ENCODE data around the gene MARK3.

The MARK3 gene

GRCh38 chr14:103541709-103542604 lies 156.7 kb downstream of the MARK3 start:
- H3K36me3 Mint-ChIP-seq, result peaks cover 2% of the 10 kb centered on the region
- H3K9me3 Mint-ChIP-seq, result no peaks in the 10 kb centered on the region
- no peak for ATAC-seq
- H3K4me3 Mint-ChIP-seq, result no peak overlapping the region
- H3K4me1 Mint-ChIP-seq, result peaks cover 8% of the 10 kb centered on the region
- no peak overlapping the region for H3K27ac Mint-ChIP-seq
- peaks cover 12% of the 10 kb centered on the region for H3K27me3 Mint-ChIP-seq

GRCh38 chr14:103542605-103543088 lies 157.4 kb downstream of the MARK3 start:
- Mint-ChIP-seq H3K9me3 (no peaks in the 10 kb centered on the region), H3K27ac (no peak overlapping the region), H3K4me1 (peaks cover 8% of the 10 kb centered on the region), H3K36me3 (no peaks in the 10 kb centered on the region), H3K4me3 (no peak overlapping the region), H3K27me3 (peaks cover 12% of the 10 kb centered on the region)
- no peak for ATAC-seq

- Mint-ChIP-seq H3K27me3 (peaks cover 12% of the 10 kb centered on the region), H3K27ac (no peak overlapping the region), H3K4me3 (no peak overlapping the region), H3K4me1 (peaks cover 8% of the 10 kb centered on the region), H3K9me3 (no peaks in the 10 kb centered on the region), H3K36me3 (no peaks in the 10 kb centered on the region)
- ATAC-seq, result no peak
These were observed 157.9 kb downstream of the MARK3 start for GRCh38 chr14:103543140-103543539.

DNA sequence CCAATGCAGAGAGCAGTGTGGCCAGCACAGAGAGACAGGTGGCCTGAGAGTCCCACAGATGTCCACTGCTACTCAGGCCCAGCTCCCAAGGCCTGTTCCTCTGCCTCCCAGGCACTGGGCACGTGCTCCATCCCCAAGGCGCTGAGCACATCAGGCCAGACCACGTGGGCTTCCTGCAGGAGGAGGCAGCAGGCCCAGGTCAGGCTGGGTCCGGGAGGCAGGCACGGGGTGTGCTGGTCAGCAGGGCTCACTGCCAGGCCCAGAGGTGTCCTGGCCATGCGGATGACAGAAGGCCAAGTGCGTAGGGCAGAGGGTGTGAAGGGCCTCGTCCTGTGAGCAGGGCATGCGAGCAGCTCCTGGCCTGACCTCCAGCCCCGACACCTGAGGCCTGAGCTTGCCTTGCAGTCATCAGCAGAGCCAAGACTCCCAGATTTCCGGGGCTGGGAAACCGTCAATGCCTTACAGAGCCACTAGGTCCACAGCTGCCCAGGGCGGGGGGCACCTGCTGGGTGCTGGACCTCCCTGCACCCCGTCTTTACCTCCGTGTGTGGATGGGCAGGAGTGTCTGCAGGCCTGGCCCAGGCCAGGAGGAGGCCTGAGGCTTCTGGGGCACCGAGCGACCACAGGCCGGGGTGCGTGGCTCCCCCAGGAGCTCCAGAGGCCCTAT lies 158.6 kb downstream of the MARK3 start:
- Mint-ChIP-seq H3K36me3 (no peaks in the 10 kb centered on the region), H3K9me3 (no peaks in the 10 kb centered on the region), H3K4me1 (peaks cover 13% of the 10 kb centered on the region), H3K27ac (no peak overlapping the region), H3K4me3 (no peak overlapping the region), H3K27me3 (peaks cover 12% of the 10 kb centered on the region)
- ATAC-seq, result no peak

DNA sequence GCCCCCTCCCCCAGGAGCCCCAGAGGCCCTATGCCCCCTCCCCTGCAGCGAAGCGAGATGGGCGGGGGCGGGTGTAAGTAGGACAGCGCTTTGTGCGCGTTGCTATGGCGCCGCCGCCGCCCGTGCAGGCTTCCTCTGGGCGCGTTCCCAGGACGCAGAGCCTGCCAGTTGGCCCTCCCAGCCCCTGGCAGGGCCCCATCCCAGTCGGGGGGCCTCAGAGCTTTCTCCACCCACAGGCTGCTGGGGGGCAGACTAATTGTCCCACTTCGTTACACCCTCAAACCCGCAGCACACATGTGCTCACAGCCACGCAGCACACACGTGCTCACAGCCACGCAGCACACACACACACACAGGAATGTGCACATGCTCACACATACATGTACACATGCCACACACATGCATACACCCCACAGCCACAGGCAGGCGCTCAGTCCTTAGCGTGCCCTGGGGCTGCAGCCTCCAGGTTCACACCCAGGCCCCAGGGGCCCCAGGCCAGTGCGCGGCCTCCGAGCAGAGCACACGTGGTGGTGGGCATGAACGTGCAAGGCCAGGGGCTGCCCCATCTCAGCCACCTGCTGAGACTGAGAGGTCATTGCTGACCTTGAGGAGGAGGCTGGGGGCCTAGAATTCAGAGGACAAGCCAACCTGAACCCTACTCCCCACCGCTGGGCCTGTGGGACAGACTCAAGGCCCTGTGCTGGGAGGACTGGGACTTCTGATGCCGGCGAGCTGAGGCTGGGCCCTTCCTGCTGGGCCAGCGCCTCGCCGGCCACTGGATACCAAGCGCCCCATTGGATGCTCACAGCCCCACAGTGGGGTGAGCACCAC lies 159.4 kb downstream of the MARK3 start:
- Mint-ChIP-seq H3K4me3 (no peak overlapping the region), H3K27me3 (peaks cover 12% of the 10 kb centered on the region), H3K36me3 (no peaks in the 10 kb centered on the region), H3K27ac (no peak overlapping the region), H3K9me3 (no peaks in the 10 kb centered on the region), H3K4me1 (peaks cover 13% of the 10 kb centered on the region)
- no peak for ATAC-seq

GRCh38 chr14:103545219-103545914 lies 160.2 kb downstream of the MARK3 start:
- Mint-ChIP-seq H3K4me3 (no peak overlapping the region), H3K27ac (no peak overlapping the region), H3K4me1 (peaks cover 19% of the 10 kb centered on the region), H3K36me3 (no peaks in the 10 kb centered on the region), H3K9me3 (no peaks in the 10 kb centered on the region), H3K27me3 (peaks cover 12% of the 10 kb centered on the region)
- ATAC-seq, result no peak

DNA sequence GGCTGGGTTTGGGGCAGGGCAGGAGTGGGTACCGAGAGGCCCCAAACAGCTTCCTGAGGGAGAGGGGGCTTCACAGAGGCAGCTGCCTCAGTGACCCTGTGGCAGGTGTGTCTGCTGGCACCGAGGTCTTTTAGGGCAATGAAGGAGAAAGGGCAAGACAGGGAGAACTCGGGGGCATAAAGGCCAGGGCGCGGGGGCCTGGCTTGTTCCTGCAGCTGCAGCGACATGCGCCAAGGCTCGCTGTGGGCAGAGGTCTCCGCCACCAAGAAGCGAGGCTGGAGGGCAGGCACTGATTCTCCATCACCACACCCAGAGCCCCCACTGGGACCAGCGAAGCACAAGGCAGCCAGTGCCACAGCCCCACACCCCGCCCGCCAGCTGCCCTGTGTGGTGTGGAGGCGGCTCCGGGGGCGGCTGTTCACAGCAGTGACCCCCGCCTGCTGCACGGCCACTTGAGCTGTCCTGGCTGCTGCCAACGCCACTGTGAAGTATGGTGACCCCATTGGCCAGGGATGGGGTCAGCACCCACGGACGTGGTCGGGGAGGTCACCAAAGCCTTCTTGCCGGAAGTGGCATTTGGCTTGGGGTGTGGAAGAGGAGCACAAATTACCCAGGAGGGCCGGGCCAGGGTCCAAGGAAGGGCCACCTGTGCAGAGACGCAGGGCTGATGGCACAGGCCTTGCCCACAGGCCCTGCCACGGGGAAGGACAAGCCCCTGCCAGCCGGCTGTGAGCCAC lies 160.9 kb downstream of the MARK3 start:
- peaks cover 12% of the 10 kb centered on the region for H3K27me3 Mint-ChIP-seq
- H3K9me3 Mint-ChIP-seq, result no peaks in the 10 kb centered on the region
- no peak overlapping the region for H3K4me3 Mint-ChIP-seq
- ATAC-seq, result no peak
- peaks cover 19% of the 10 kb centered on the region for H3K4me1 Mint-ChIP-seq
- no peaks in the 10 kb centered on the region for H3K36me3 Mint-ChIP-seq
- no peak overlapping the region for H3K27ac Mint-ChIP-seq

DNA sequence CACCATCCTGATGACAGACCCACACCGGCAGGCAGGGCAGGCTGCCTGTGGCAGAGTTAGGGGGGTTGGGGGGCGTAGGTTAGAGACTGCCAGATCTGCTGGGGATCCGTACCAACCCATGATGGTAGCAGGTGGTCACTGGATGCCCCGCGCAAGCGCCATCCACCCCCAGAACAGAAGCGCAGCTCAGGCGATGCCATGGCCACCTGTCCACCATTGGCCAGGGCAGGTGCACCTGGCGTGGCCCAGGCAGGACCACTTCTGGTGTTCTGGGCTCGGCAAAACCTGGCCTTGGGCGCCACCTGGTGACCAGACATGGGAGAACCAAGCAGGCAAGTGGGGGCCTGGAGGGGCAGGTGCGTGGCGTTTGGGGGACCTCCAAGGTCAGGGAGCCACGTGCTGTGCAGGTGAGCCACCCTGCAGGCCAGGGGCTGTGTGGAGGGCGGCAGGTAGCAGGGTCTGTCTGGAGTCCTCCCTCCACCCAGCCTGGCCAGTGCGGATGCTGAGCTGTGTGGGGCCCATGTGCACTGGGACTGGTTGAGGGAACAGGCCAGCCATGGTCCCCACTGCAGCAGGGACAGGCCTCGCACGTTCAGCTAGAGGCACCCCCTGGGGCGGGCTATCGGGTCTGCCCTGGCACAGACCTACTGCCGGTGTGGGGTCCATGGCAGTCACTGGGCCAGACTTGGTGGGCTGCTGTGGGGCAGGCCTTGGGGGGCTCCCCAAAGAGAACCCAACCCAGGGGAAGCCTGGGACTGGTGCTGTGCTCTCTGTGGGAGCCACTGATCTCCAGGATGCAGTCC lies 161.6 kb downstream of the MARK3 start:
- H3K4me1 Mint-ChIP-seq, result peaks cover 24% of the 10 kb centered on the region
- H3K4me3 Mint-ChIP-seq, result no peak overlapping the region
- no peaks in the 10 kb centered on the region for H3K36me3 Mint-ChIP-seq
- ATAC-seq, result peak; percentile 74
- H3K27me3 Mint-ChIP-seq, result peaks cover 6% of the 10 kb centered on the region
- no peaks in the 10 kb centered on the region for H3K9me3 Mint-ChIP-seq
- H3K27ac Mint-ChIP-seq, result no peak overlapping the region

- Mint-ChIP-seq H3K27me3 (no peaks in the 10 kb centered on the region), H3K36me3 (peaks cover 4% of the 10 kb centered on the region), H3K9me3 (no peaks in the 10 kb centered on the region), H3K4me1 (peaks cover 25% of the 10 kb centered on the region), H3K4me3 (no peak overlapping the region), H3K27ac (no peak overlapping the region)
- no peak for ATAC-seq
These were observed 162.3 kb downstream of the MARK3 start for GRCh38 chr14:103547455-103547940.

- H3K4me1 Mint-ChIP-seq, result peaks cover 25% of the 10 kb centered on the region
- ATAC-seq, result no peak
- no peak overlapping the region for H3K4me3 Mint-ChIP-seq
- no peaks in the 10 kb centered on the region for H3K9me3 Mint-ChIP-seq
- H3K27ac Mint-ChIP-seq, result no peak overlapping the region
- no peaks in the 10 kb centered on the region for H3K27me3 Mint-ChIP-seq
- H3K36me3 Mint-ChIP-seq, result peaks cover 9% of the 10 kb centered on the region
These were observed 162.8 kb downstream of the MARK3 start for GRCh38 chr14:103547941-103548462.

DNA sequence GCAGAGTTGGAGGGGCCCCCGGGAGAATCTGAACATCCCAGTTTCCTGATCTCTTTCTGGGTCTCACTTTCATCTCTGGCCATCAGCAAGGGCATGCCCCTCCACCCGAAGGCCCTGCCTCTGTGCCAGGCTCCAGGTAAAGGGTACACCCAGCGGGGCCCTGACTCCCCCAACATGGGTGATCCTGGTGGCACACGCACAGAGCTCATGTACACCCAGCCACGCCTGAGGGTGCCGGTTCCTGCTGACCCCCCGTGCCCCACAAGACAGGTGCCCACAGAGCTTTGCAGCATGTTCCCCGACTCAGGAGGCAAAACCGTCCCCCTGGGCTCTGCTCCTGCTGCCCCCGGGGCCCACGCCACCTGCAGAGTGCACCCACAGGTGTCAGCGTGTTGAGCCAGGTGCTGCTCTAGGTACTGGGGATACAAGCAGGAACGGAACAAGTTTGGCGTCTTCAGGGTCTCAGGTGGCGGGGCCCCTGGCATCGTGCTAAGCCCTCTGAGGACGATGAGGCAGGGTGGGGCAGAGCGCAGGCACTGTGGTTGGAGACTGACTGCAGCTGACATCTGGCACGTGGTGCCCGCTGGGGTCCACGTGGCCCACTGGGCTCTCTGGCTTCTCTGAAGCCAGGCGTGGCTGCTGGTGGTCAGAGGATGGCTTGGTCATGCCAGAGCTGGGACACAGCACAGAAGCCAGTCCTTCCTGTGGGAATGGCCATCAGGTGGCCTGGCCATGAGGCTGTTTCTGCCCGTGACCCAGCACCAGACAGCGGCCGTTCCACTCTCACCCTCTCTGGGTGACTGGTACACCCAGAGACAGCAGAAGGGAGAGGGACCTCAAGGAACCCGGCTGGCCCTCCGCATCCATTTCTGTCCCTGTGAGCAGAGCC lies 163.5 kb downstream of the MARK3 start:
- Mint-ChIP-seq H3K27me3 (no peaks in the 10 kb centered on the region), H3K27ac (no peak overlapping the region), H3K4me1 (peaks cover 25% of the 10 kb centered on the region), H3K36me3 (peaks cover 9% of the 10 kb centered on the region), H3K4me3 (no peak overlapping the region), H3K9me3 (no peaks in the 10 kb centered on the region)
- no peak for ATAC-seq

DNA sequence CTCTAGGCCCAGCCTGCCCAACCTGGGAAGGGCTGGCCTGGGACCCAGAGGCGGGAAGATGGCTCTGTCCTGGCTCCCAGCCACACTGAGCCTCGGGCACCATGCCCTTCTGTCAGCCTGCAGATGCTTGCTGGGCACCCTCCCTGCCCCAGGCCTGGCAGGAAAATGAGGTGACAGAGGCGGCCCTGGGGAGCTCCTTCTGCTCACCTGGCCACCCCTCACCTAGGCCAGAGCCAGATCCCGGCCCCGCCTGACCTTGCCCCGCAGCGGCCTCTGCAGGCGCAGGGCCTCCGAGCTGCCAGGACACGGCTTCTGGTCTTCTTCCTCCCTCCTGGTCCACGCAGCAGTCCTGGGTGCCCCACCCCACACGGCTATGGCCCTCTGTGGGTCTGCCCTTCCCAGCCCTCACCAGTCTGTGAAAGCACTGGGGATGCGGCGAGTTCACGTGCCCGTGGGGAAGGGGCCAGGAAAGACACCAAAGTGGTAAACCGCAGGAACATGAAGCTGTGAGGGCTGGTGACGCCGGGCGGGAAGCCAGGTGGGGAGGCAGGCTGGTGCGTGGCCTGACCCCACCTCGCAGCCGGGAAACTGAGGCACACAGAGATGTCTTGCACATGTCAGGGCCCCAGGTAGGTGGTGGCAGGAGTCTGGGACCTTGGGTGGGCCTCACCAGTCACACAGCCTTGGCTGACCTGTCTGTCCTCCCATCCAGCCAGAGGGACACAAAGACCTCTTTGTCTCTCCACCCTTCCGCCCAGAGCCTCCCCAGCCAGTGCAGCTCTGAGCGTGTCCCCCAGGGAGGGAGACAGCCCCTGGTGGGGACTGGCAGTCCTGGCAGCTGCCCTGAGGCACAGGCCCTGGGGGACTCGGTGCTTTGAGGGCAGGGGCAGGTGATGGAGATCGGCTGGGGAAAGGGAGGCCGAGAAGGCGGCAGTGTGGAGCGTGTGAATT lies 164.4 kb downstream of the MARK3 start:
- no peaks in the 10 kb centered on the region for H3K27me3 Mint-ChIP-seq
- peaks cover 9% of the 10 kb centered on the region for H3K36me3 Mint-ChIP-seq
- H3K4me1 Mint-ChIP-seq, result peaks cover 25% of the 10 kb centered on the region
- no peaks in the 10 kb centered on the region for H3K9me3 Mint-ChIP-seq
- H3K27ac Mint-ChIP-seq, result no peak overlapping the region
- no peak for ATAC-seq
- no peak overlapping the region for H3K4me3 Mint-ChIP-seq
